GM12878 (cell line): ENCODE data around the gene INTS2. TPM values are rescaled to one million over a fixed set of nuclear protein-coding genes. Genes with fewer than 3 reads are reported as not detected.
A peak's percentile ranks its signal among the peaks of the same experiment; 100 is the strongest.

ENCODE experiments used
- CBFB ChIP-seq: IDR thresholded peaks from 2 replicates; pipeline ENCODE4 v1.6.1; 2016; ENCODE audit warnings: antibody characterized with exemption, low read depth
- CREM ChIP-seq: IDR thresholded peaks from 2 replicates; pipeline ENCODE4 v1.6.1; 2014; ENCODE audit warnings: antibody characterized with exemption, low read depth
- DPF2 ChIP-seq: fragments of 450-650 bp; IDR thresholded peaks from 2 replicates; pipeline ENCODE4 v1.6.1; 2017; ENCODE audit warnings: mild to moderate bottlenecking
- NFYB ChIP-seq: IDR thresholded peaks from 2 replicates; pipeline ENCODE4 v1.6.1; 2011; ENCODE audit warnings: low read depth, mild to moderate bottlenecking, low read length, improper control_type of control experiment, moderate library complexity; ENCODE audit not compliant: insufficient read depth
- POU2F2 ChIP-seq: IDR thresholded peaks from 3 replicates; pipeline ENCODE4 v1.6.1; 2011; ENCODE audit warnings: low read depth, mild to moderate bottlenecking, low read length, borderline replicate concordance
- REST ChIP-seq: IDR thresholded peaks from 2 replicates; pipeline ENCODE4 v1.6.1; 2012; ENCODE audit warnings: mild to moderate bottlenecking, low read depth, low read length
- SMARCA5 ChIP-seq: fragments of 450-650 bp; IDR thresholded peaks from 2 replicates; pipeline ENCODE4 v1.6.1; 2017; ENCODE audit warnings: mild to moderate bottlenecking
- SREBF2 ChIP-seq: IDR thresholded peaks from 2 replicates; pipeline ENCODE4 v1.6.1; 2012; ENCODE audit warnings: mild to moderate bottlenecking, low read length
- YY1 ChIP-seq: IDR thresholded peaks from 2 replicates; pipeline ENCODE4 v1.6.1; 2011; ENCODE audit warnings: low read depth, mild to moderate bottlenecking, low read length
- polyA plus RNA-seq, 11 experiments: library from polyadenylated mRNA; depleted of rRNA in 4 of 11; unstranded in 6 of 11; stranded (reverse) in 5 of 11; fragments of >200 nt; fragmentation: Nextera tagmentation in 4 of 11; fragmentation: Illumina TruSeq in 1 of 11; extraction: Ambion mirVana in 4 of 11; extraction: Trizol in 1 of 11; gene quantifications; 1 replicate in 1 of 11; 2 replicates in 10 of 11; pipeline versions ENCODE4 v1.2.1 to v1.2.3, GENCODE V29; 2011 to 2016; ENCODE audit warnings: inconsistent platforms in 2 of 11, missing spikeins in 2 of 11, low read depth in 1 of 11
- total RNA-seq, 4 experiments: library from RNA; depleted of rRNA in 3 of 4; stranded (reverse); fragments of >200 nt in 3 of 4; fragmentation: Illumina TruSeq in 1 of 4; extraction: Trizol in 1 of 4; gene quantifications; 2 replicates each; pipeline versions ENCODE4 v1.2.1 to v1.2.3, GENCODE V29; 2013 to 2021
- TF ChIP-seq, protein P1 (sequence below), 3 experiments: IDR thresholded peaks in 2 of 3; conservative IDR thresholded peaks in 1 of 3; 2 replicates each; pipeline ENCODE4 v1.5.1; 2011; ENCODE audit warnings: low read depth in 3 of 3, low read length in 3 of 3, mild to moderate bottlenecking in 3 of 3, control low read depth in 2 of 3, moderate library complexity in 2 of 3, inconsistent platforms in 1 of 3, mixed read lengths in 1 of 3; ENCODE audit not compliant: control insufficient read depth in 2 of 3, insufficient read depth in 1 of 3; ENCODE audit errors: extremely low read depth in 1 of 3
- TF ChIP-seq, protein P2 (sequence below): fragments of 450-650 bp; IDR thresholded peaks from 2 replicates; pipeline ENCODE4 v1.6.1; 2016; ENCODE audit warnings: mild to moderate bottlenecking, moderate library complexity, borderline replicate concordance
- TF ChIP-seq, protein P3 (sequence below): fragments of 450-650 bp; IDR thresholded peaks from 2 replicates; pipeline ENCODE4 v1.6.1; 2017; ENCODE audit warnings: mild to moderate bottlenecking, moderate library complexity

The INTS2 gene
- total and polyA plus RNA-seq, 10 of the 15 experiments (the other 5 are each of a cell fraction or from before 2014, with no cell fraction given) = 2.8 to 22.2 (median 11.6) TPM

DNA sequence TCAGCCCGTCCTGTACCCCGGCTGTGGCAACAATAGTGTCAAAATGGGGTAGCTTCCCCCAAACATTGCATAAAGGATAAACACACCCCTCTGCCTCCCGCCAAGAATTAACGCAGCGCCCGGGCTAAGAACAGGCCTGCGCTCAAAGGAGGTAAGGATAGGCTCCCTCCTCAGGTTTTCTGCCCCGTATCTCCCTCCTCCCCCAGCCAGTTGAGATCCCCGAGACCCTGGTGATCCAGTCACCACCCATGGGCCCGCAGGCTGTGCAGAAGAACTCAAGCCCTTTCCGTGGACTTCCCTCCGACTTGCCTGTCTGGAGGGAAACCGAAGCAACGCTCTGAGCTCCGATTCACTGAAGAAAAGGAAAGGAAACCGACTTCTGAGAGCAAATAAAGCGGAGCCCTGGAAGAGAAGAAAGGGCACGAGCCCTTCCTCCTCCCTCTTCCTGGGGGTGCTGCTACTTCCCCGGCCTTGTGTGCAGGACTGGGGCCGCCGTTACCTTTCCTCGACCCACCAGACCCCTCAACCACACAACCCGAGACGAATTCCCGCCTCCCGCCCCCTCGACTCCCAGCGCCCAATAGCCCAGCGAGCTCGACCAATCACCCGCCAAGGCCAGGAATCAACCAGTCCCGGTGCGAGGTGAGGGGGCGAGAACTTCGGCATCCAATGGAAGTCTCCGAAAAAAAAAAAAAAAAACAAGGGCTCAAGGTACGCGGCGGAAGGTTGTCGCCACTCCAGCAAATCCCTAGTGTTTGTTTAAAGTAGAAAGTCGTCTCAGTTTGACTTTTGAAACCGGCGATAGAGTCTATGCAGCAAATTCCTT lies 64.6 kb downstream of the INTS2 start, which contains the start of gene BRIP1 (continued):
- no peak for TF ChIP-seq REST
- TF ChIP-seq CREM = peak; percentile 23; the same call in 1 of the 2 replicates
- TF ChIP-seq YY1 = peak; percentile 20; the same call in 1 of the 2 replicates
- TF ChIP-seq, protein P1, sequence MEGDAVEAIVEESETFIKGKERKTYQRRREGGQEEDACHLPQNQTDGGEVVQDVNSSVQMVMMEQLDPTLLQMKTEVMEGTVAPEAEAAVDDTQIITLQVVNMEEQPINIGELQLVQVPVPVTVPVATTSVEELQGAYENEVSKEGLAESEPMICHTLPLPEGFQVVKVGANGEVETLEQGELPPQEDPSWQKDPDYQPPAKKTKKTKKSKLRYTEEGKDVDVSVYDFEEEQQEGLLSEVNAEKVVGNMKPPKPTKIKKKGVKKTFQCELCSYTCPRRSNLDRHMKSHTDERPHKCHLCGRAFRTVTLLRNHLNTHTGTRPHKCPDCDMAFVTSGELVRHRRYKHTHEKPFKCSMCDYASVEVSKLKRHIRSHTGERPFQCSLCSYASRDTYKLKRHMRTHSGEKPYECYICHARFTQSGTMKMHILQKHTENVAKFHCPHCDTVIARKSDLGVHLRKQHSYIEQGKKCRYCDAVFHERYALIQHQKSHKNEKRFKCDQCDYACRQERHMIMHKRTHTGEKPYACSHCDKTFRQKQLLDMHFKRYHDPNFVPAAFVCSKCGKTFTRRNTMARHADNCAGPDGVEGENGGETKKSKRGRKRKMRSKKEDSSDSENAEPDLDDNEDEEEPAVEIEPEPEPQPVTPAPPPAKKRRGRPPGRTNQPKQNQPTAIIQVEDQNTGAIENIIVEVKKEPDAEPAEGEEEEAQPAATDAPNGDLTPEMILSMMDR (IDR thresholded peaks at IDR 0.05 in 2 of 3, conservative IDR thresholded peaks at IDR 0.05 in 1 of 3; ENCODE audit: control insufficient read depth in 2 of 3, extremely low read depth in 1 of 3, insufficient read depth in 1 of 3, low read depth in 3 of 3, low read length in 3 of 3) = no peak
- peak; percentile 93 for TF ChIP-seq NFYB
- TF ChIP-seq SREBF2 = no peak
- TF ChIP-seq, protein P2, sequence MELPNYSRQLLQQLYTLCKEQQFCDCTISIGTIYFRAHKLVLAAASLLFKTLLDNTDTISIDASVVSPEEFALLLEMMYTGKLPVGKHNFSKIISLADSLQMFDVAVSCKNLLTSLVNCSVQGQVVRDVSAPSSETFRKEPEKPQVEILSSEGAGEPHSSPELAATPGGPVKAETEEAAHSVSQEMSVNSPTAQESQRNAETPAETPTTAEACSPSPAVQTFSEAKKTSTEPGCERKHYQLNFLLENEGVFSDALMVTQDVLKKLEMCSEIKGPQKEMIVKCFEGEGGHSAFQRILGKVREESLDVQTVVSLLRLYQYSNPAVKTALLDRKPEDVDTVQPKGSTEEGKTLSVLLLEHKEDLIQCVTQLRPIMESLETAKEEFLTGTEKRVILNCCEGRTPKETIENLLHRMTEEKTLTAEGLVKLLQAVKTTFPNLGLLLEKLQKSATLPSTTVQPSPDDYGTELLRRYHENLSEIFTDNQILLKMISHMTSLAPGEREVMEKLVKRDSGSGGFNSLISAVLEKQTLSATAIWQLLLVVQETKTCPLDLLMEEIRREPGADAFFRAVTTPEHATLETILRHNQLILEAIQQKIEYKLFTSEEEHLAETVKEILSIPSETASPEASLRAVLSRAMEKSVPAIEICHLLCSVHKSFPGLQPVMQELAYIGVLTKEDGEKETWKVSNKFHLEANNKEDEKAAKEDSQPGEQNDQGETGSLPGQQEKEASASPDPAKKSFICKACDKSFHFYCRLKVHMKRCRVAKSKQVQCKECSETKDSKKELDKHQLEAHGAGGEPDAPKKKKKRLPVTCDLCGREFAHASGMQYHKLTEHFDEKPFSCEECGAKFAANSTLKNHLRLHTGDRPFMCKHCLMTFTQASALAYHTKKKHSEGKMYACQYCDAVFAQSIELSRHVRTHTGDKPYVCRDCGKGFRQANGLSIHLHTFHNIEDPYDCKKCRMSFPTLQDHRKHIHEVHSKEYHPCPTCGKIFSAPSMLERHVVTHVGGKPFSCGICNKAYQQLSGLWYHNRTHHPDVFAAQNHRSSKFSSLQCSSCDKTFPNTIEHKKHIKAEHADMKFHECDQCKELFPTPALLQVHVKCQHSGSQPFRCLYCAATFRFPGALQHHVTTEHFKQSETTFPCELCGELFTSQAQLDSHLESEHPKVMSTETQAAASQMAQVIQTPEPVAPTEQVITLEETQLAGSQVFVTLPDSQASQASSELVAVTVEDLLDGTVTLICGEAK = peak; percentile 8; the same call in 1 of the 2 replicates
- TF ChIP-seq, protein P3, sequence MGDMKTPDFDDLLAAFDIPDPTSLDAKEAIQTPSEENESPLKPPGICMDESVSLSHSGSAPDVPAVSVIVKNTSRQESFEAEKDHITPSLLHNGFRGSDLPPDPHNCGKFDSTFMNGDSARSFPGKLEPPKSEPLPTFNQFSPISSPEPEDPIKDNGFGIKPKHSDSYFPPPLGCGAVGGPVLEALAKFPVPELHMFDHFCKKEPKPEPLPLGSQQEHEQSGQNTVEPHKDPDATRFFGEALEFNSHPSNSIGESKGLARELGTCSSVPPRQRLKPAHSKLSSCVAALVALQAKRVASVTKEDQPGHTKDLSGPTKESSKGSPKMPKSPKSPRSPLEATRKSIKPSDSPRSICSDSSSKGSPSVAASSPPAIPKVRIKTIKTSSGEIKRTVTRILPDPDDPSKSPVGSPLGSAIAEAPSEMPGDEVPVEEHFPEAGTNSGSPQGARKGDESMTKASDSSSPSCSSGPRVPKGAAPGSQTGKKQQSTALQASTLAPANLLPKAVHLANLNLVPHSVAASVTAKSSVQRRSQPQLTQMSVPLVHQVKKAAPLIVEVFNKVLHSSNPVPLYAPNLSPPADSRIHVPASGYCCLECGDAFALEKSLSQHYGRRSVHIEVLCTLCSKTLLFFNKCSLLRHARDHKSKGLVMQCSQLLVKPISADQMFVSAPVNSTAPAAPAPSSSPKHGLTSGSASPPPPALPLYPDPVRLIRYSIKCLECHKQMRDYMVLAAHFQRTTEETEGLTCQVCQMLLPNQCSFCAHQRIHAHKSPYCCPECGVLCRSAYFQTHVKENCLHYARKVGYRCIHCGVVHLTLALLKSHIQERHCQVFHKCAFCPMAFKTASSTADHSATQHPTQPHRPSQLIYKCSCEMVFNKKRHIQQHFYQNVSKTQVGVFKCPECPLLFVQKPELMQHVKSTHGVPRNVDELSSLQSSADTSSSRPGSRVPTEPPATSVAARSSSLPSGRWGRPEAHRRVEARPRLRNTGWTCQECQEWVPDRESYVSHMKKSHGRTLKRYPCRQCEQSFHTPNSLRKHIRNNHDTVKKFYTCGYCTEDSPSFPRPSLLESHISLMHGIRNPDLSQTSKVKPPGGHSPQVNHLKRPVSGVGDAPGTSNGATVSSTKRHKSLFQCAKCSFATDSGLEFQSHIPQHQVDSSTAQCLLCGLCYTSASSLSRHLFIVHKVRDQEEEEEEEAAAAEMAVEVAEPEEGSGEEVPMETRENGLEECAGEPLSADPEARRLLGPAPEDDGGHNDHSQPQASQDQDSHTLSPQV = no peak
- no peak for TF ChIP-seq SMARCA5
- TF ChIP-seq DPF2 = no peak
- no peak for TF ChIP-seq POU2F2
- TF ChIP-seq CBFB = peak; percentile 89
